Smooth muscle cell (in vitro differentiated cells): ENCODE measurements around the gene CYBB. TPM values are rescaled to one million over a fixed set of nuclear protein-coding genes. Genes with fewer than 3 reads are reported as not detected.

Experiments used
- DNase-seq: peaks from one replicate; lab custom pipeline; 2025; ENCODE audit not compliant: unreplicated experiment; lab: John Stamatoyannopoulos, UW
- H2AFZ ChIP-seq: fragments of 200-600 bp; sonication (generic); 2 replicates; pipeline ENCODE4 v1.6.0; 2016; ENCODE audit warnings: antibody characterized with exemption, low read depth, mild to moderate bottlenecking
- H3F3A ChIP-seq: fragments of 200-600 bp; sonication (generic); 2 replicates; pipeline ENCODE4 v1.6.0; 2017; ENCODE audit warnings: antibody characterized with exemption, low read depth
- H3K27ac ChIP-seq: fragments of 200-600 bp; sonication (generic); 2 replicates; pipeline ENCODE4 v1.5.1; 2016; ENCODE audit warnings: low read depth, mild to moderate bottlenecking
- H3K27me3 ChIP-seq: fragments of 200-600 bp; sonication (generic); 2 replicates; pipeline ENCODE4 v1.6.1; 2016; ENCODE audit warnings: low read depth, mild to moderate bottlenecking
- H3K36me3 ChIP-seq: fragments of 200-600 bp; sonication (generic); 2 replicates; pipeline ENCODE4 v1.5.1; 2016; ENCODE audit warnings: low read depth
- H3K4me1 ChIP-seq: fragments of 200-600 bp; sonication (generic); 2 replicates; pipeline ENCODE4 v1.5.1; 2016; ENCODE audit warnings: low read depth
- H3K4me2 ChIP-seq: fragments of 200-600 bp; sonication (generic); 2 replicates; pipeline ENCODE4 v1.6.0; 2016; ENCODE audit warnings: mild to moderate bottlenecking
- H3K4me3 ChIP-seq: fragments of 200-600 bp; sonication (generic); 2 replicates; pipeline ENCODE4 v1.5.1; 2016; ENCODE audit warnings: mild to moderate bottlenecking
- H3K79me2 ChIP-seq: fragments of 200-600 bp; sonication (generic); 2 replicates; pipeline ENCODE4 v1.6.0; 2016; ENCODE audit warnings: low read depth, mild to moderate bottlenecking
- H3K9ac ChIP-seq: fragments of 200-600 bp; sonication (generic); 2 replicates; pipeline ENCODE4 v1.6.0; 2016; ENCODE audit warnings: low read depth
- H3K9me3 ChIP-seq: fragments of 200-600 bp; sonication (generic); replicated peaks from 2 replicates; pipeline ENCODE4 v1.5.1; 2016; ENCODE audit warnings: low read depth
- H4K20me1 ChIP-seq: fragments of 200-600 bp; sonication (generic); 2 replicates; pipeline ENCODE4 v1.6.0; 2016; ENCODE audit warnings: low read depth
- WGBS: methylation state at CpG from one replicate; pipeline ENCODE4 v1.1.7; 2016; ENCODE audit warnings: low lambda C conversion rate; 5-methylcytosine and 5-hydroxymethylcytosine counted together
- polyA plus RNA-seq: library from polyadenylated mRNA; unstranded; fragments of >200 nt; fragmentation: Nextera tagmentation; extraction: Ambion mirVana; gene quantifications from 2 replicates; pipeline ENCODE4 v1.2.1, GENCODE V29; 2016
- total RNA-seq: library from RNA; depleted of rRNA; stranded (reverse); fragments of >200 nt; gene quantifications from 2 replicates; pipeline ENCODE4 v1.2.3, GENCODE V29; 2014
- TF ChIP-seq, protein P1 (sequence below): fragments of 200-600 bp; sonication (generic); IDR thresholded peaks from 2 replicates; pipeline ENCODE4 v1.5.1; 2017; ENCODE audit warnings: borderline replicate concordance, mild to moderate bottlenecking, antibody characterized with exemption; ENCODE audit not compliant: insufficient read depth, poor library complexity, severe bottlenecking

CYBB gene
- total and polyA plus RNA-seq, 2 experiments from 2014 or later = not detected

DNA sequence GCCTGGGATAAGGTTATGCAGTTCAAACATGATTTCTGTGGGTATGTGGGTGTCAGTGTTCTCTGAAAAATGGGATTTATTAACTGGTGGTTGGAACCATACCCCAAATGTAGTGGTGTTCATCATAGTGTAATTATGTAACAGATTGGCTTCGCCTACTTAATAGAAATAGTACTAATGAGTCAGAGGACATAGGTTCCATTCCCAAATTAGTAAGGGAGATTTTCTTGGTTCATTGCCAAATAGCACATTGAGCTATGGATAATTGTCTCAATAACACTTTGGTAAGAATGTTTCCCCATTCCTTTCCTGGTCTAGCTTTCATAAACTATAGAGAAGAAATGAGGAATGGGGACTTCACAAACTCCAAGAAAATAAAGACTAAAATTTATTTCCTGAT is 20.5 kb upstream of the CYBB start:
- Histone ChIP-seq H3K79me2 (no peaks in the 10 kb centered on the region), H4K20me1 (no peaks in the 10 kb centered on the region), H3K4me3 (no peak overlapping the region), H3K27me3 (no peaks in the 10 kb centered on the region), H3K27ac (no peak overlapping the region), H2AFZ (no peak overlapping the region), H3K9me3 (no peaks in the 10 kb centered on the region), H3F3A (no peaks in the 10 kb centered on the region), H3K9ac (no peak overlapping the region), H3K36me3 (no peaks in the 10 kb centered on the region), H3K4me1 (no peaks in the 10 kb centered on the region), H3K4me2 (no peak overlapping the region)
- DNase-seq = no peak
- TF ChIP-seq, protein P1, sequence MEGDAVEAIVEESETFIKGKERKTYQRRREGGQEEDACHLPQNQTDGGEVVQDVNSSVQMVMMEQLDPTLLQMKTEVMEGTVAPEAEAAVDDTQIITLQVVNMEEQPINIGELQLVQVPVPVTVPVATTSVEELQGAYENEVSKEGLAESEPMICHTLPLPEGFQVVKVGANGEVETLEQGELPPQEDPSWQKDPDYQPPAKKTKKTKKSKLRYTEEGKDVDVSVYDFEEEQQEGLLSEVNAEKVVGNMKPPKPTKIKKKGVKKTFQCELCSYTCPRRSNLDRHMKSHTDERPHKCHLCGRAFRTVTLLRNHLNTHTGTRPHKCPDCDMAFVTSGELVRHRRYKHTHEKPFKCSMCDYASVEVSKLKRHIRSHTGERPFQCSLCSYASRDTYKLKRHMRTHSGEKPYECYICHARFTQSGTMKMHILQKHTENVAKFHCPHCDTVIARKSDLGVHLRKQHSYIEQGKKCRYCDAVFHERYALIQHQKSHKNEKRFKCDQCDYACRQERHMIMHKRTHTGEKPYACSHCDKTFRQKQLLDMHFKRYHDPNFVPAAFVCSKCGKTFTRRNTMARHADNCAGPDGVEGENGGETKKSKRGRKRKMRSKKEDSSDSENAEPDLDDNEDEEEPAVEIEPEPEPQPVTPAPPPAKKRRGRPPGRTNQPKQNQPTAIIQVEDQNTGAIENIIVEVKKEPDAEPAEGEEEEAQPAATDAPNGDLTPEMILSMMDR = no peak
- WGBS = 86% methylated on average over 1 of the region's 1 CpG

DNA sequence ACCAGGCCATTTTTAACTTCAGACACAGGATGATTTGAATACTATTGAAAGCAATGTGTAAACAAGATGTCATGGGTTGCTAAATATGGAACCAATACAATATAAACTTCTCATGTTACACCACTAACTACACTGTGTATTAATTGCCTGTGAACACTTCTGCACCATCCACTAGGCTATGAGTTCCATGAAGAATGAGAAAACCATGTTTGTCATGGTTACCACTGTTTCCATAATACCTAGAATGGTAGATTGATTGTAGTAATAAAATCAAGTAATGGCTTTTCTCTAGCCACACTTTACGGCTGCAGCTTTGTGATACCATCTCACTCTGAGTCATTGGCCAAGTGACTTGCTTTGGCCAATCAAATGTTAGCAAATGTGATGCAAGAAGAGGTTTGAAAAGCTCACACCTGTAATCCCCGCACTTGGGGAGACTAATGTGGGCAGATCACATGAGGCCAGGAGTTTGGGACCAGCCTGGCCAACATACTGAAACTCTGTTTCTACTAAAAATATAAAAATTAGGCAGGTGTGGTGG is 19.9 kb upstream of the CYBB start:
- H4K20me1 ChIP-seq = no peaks in the 10 kb centered on the region
- no peaks in the 10 kb centered on the region for H3K4me1 ChIP-seq
- H2AFZ ChIP-seq = no peak overlapping the region
- H3K27me3 ChIP-seq = no peaks in the 10 kb centered on the region
- TF ChIP-seq, protein P1 = no peak
- H3K36me3 ChIP-seq = no peaks in the 10 kb centered on the region
- H3K27ac ChIP-seq = no peak overlapping the region
- H3K4me2 ChIP-seq = no peak overlapping the region
- H3K9ac ChIP-seq = no peak overlapping the region
- no peaks in the 10 kb centered on the region for H3K9me3 ChIP-seq
- H3K79me2 ChIP-seq = no peaks in the 10 kb centered on the region
- DNase-seq = no peak
- 81% methylated on average over 2 of the region's 2 CpGs for WGBS
- no peak overlapping the region for H3K4me3 ChIP-seq
- no peaks in the 10 kb centered on the region for H3F3A ChIP-seq

DNA sequence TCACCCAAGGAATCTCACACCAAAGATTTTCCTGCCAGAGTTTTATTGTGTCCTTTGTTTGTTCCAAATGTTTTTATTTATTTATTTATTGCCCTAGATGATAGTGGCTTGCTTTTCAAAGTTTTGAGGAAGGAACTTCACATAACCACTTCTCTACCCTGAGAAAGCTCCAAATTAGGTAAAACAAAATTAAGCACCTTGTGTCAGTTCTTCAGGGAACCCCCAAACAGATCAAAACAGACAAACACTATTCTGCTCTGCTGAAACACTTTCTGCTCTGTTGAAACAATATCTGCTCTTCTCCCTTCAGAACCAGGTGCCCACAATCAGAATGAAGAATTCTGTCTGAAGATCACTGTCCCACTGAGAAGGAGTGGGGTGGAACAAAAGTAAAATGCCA is 16.5 kb upstream of the CYBB start:
- TF ChIP-seq, protein P1 = no peak
- Histone ChIP-seq H3K27ac (no peak overlapping the region), H3K4me3 (no peak overlapping the region), H3K4me1 (no peaks in the 10 kb centered on the region), H3K4me2 (no peak overlapping the region), H3K9ac (no peak overlapping the region), H3F3A (no peaks in the 10 kb centered on the region), H3K36me3 (no peaks in the 10 kb centered on the region), H2AFZ (no peak overlapping the region), H3K27me3 (no peaks in the 10 kb centered on the region), H4K20me1 (no peaks in the 10 kb centered on the region), H3K9me3 (no peaks in the 10 kb centered on the region), H3K79me2 (no peaks in the 10 kb centered on the region)
- no peak for DNase-seq

DNA sequence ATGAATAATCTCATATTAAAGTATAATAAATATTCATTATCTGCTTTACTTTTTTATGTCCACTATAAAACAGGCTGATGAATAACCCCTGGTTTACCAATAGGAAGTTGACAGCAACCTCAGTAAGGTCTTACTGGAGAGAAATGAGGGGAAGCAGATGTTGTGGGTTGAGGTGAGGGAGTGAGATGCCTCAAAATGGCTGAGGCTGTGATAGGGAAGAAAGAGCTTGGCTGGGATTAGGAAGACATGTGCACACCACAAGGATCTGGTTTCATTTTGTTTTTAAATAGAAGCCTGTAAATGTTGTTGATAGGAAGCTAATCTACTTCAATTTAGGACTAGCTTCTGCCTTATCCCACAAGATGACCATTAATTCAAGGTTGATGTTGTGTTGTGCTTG is 14.4 kb upstream of the CYBB start:
- no peaks in the 10 kb centered on the region for H3K9me3 ChIP-seq
- no peaks in the 10 kb centered on the region for H3K27me3 ChIP-seq
- H3F3A ChIP-seq = no peaks in the 10 kb centered on the region
- no peaks in the 10 kb centered on the region for H3K36me3 ChIP-seq
- H3K4me3 ChIP-seq = no peak overlapping the region
- no peaks in the 10 kb centered on the region for H3K79me2 ChIP-seq
- no peak for DNase-seq
- H3K9ac ChIP-seq = no peak overlapping the region
- TF ChIP-seq, protein P1 = no peak
- no peak overlapping the region for H3K27ac ChIP-seq
- no peak overlapping the region for H3K4me2 ChIP-seq
- H2AFZ ChIP-seq = no peak overlapping the region
- no peaks in the 10 kb centered on the region for H4K20me1 ChIP-seq
- H3K4me1 ChIP-seq = no peaks in the 10 kb centered on the region
